SKM-1 (cell line): Measurements from ENCODE around the gene OPRM1.
A peak's percentile ranks its signal among the peaks of the same experiment; 100 is the strongest.
"Not testable (repeated sequence)": the region's sequence is repeated elsewhere in the genome, so short reads cannot be mapped to it uniquely, and the experiment has no call there.

Source experiments
- DNase-seq: peaks from one replicate; lab custom pipeline; 2025; ENCODE audit not compliant: unreplicated experiment; lab: John Stamatoyannopoulos, UW

The OPRM1 gene

GRCh38 chr6:154236646-154237301 is 197.7 kb downstream of the OPRM1 start:
- DNase-seq = no peak

GRCh38 chr6:154238831-154239230 is 199.8 kb downstream of the OPRM1 start:
- no peak for DNase-seq

GRCh38 chr6:154239392-154239791 is 200.4 kb downstream of the OPRM1 start:
- no peak for DNase-seq

- DNase-seq = not testable (repeated sequence)
Measured at GRCh38 chr6:154241061-154241460, 202.0 kb downstream of the OPRM1 start.

- DNase-seq = no peak
Measured at GRCh38 chr6:154241581-154241980, 202.5 kb downstream of the OPRM1 start.

GRCh38 chr6:154242617-154243357 is 203.7 kb downstream of the OPRM1 start:
- DNase-seq = no peak

GRCh38 chr6:154243793-154244750 is 205.0 kb downstream of the OPRM1 start:
- DNase-seq = no peak

GRCh38 chr6:154245506-154245905 is 206.5 kb downstream of the OPRM1 start:
- no peak for DNase-seq

- DNase-seq = no peak
Measured at GRCh38 chr6:154246723-154247118, 207.7 kb downstream of the OPRM1 start.

GRCh38 chr6:154247119-154247861 is 208.2 kb downstream of the OPRM1 start:
- DNase-seq = peak; percentile 54

GRCh38 chr6:154249499-154250298 is 210.7 kb downstream of the OPRM1 start:
- no peak for DNase-seq

GRCh38 chr6:154251116-154251515 is 212.1 kb downstream of the OPRM1 start:
- no peak for DNase-seq

GRCh38 chr6:154252678-154253077 is 213.6 kb downstream of the OPRM1 start:
- DNase-seq = peak; percentile 64

GRCh38 chr6:154257067-154257466 is 218.0 kb downstream of the OPRM1 start:
- DNase-seq = peak; percentile 97

- peak; percentile 85 for DNase-seq
Measured at GRCh38 chr6:154258064-154258757, 219.2 kb downstream of the OPRM1 start.

GRCh38 chr6:154261688-154262397 is 222.8 kb downstream of the OPRM1 start:
- no peak for DNase-seq

GRCh38 chr6:154266560-154267099 is 227.6 kb downstream of the OPRM1 start:
- DNase-seq = no peak

- no peak for DNase-seq
Measured at GRCh38 chr6:154267508-154268106, 228.6 kb downstream of the OPRM1 start.
